IMR-90 (cell line): Measurements from ENCODE around the gene DOC2B. TPM values are rescaled to one million over a fixed set of nuclear protein-coding genes. Genes with fewer than 3 reads are reported as not detected.

Source experiments
- ATAC-seq: fragments of 200-7000 bp; cut with Tn5 transposase; 2 replicates; pipeline ENCODE4 v1.9.1; 2020; ENCODE audit warnings: low read depth, mild to moderate bottlenecking, moderate library complexity
- BruUV-seq: library from RNA; stranded (reverse); fragments of 400-500 nt; replicated peaks from 2 replicates; lab custom pipeline; 2021; lab: Mats Ljungman, UMichigan
- CTCF ChIA-PET: fragments of 300-600 bp; formaldehyde crosslinking; extraction: SDS; loops from one replicate; lab custom pipeline; 2021; ENCODE audit warnings: antibody characterized with exemption; lab: Yijun Ruan, JAX
- POLR2A ChIA-PET: fragments of 300-600 bp; sonication (Branson Sonifier 250); formaldehyde crosslinking; loops from one replicate; lab custom pipeline; 2022; ENCODE audit warnings: antibody characterized with exemption; ENCODE audit not compliant: unreplicated experiment; lab: Charles Lee
- DNase-seq: peaks from one replicate; pipeline ENCODE4 v3.0.0; 2013
- H2AFZ ChIP-seq: replicated peaks from 2 replicates; pipeline ENCODE3; 2013; ENCODE audit warnings: low read length, mild to moderate bottlenecking; ENCODE audit not compliant: poor library complexity
- H2AK5ac ChIP-seq: 2 replicates; pipeline ENCODE4 v1.6.1; 2013; ENCODE audit warnings: low read depth, low read length, inconsistent platforms
- H2AK9ac ChIP-seq: replicated peaks from 2 replicates; pipeline ENCODE3; 2013; ENCODE audit warnings: mild to moderate bottlenecking, low read depth, low read length, moderate library complexity; ENCODE audit not compliant: poor library complexity
- H2BK120ac ChIP-seq: 2 replicates; pipeline ENCODE4 v1.6.1; 2013; ENCODE audit warnings: low read depth, low read length, inconsistent platforms
- H2BK15ac ChIP-seq: 3 replicates; pipeline ENCODE4 v1.6.1; 2013; ENCODE audit warnings: low read depth, low read length, inconsistent platforms
- H2BK20ac ChIP-seq: 2 replicates; pipeline ENCODE4 v1.6.1; 2013; ENCODE audit warnings: low read depth, mild to moderate bottlenecking, inconsistent platforms, low read length, moderate library complexity
- H2BK5ac ChIP-seq: 2 replicates; pipeline ENCODE4 v1.6.1; 2013; ENCODE audit warnings: mild to moderate bottlenecking, low read depth, low read length, inconsistent platforms; ENCODE audit not compliant: poor library complexity, severe bottlenecking
- H3K14ac ChIP-seq: replicated peaks from 2 replicates; pipeline ENCODE4 v1.6.1; 2013; ENCODE audit warnings: low read depth, low read length, inconsistent platforms
- H3K18ac ChIP-seq: 2 replicates; pipeline ENCODE4 v1.6.1; 2013; ENCODE audit warnings: low read depth, low read length, control low read depth
- H3K23ac ChIP-seq: 2 replicates; pipeline ENCODE4 v1.6.1; 2013; ENCODE audit warnings: low read depth, low read length, inconsistent platforms
- H3K27ac ChIP-seq: 2 replicates; pipeline ENCODE4 v1.5.1; 2013; ENCODE audit warnings: mild to moderate bottlenecking, control low read depth, low read length; ENCODE audit not compliant: insufficient read depth
- H3K27me3 ChIP-seq: 2 replicates; pipeline ENCODE4 v1.6.1; 2013; ENCODE audit warnings: low read length; ENCODE audit not compliant: control insufficient read depth, insufficient read depth
- H3K36me3 ChIP-seq: 2 replicates; pipeline ENCODE4 v1.6.1; 2013; ENCODE audit warnings: low read length, mixed read lengths; ENCODE audit not compliant: control insufficient read depth, insufficient read depth
- H3K4ac ChIP-seq: 2 replicates; pipeline ENCODE4 v1.6.1; 2013; ENCODE audit warnings: low read depth, low read length, inconsistent platforms
- H3K4me1 ChIP-seq: 2 replicates; pipeline ENCODE4 v1.6.1; 2013; ENCODE audit warnings: low read length, mixed read lengths; ENCODE audit not compliant: control insufficient read depth, insufficient read depth
- H3K4me2 ChIP-seq: 2 replicates; pipeline ENCODE4 v1.6.1; 2013; ENCODE audit warnings: low read depth, mild to moderate bottlenecking, control low read depth, low read length, moderate library complexity
- H3K4me3 ChIP-seq: 2 replicates; pipeline ENCODE4 v1.5.1; 2013; ENCODE audit warnings: low read depth, mild to moderate bottlenecking, control low read depth, low read length, moderate library complexity; ENCODE audit not compliant: insufficient read depth
- H3K56ac ChIP-seq: 2 replicates; pipeline ENCODE4 v1.6.1; 2013; ENCODE audit warnings: low read length, inconsistent platforms; ENCODE audit not compliant: insufficient read depth; ENCODE audit errors: extremely low read depth
- H3K79me1 ChIP-seq, 2 experiments: 2 replicates each; pipeline ENCODE4 v1.6.1; 2013; ENCODE audit warnings: low read length in 2 of 2, inconsistent platforms in 1 of 2, low read depth in 1 of 2
- H3K9ac ChIP-seq: 2 replicates; pipeline ENCODE4 v1.6.1; 2013; ENCODE audit warnings: low read depth, low read length, control low read depth
- H3K9me1 ChIP-seq: 2 replicates; pipeline ENCODE4 v1.6.1; 2013; ENCODE audit warnings: low read length, inconsistent platforms; ENCODE audit not compliant: insufficient read depth
- H3K9me3 ChIP-seq: 2 replicates; pipeline ENCODE4 v1.6.1; 2013; ENCODE audit warnings: low read length; ENCODE audit not compliant: control insufficient read depth, insufficient read depth
- H4K20me1 ChIP-seq: 2 replicates; pipeline ENCODE4 v1.6.1; 2013; ENCODE audit warnings: low read length, inconsistent platforms; ENCODE audit not compliant: insufficient read depth
- H4K5ac ChIP-seq: 2 replicates; pipeline ENCODE4 v1.6.1; 2013; ENCODE audit warnings: mild to moderate bottlenecking, low read depth, low read length, control low read depth
- H4K8ac ChIP-seq, 2 experiments: 2 replicates each; pipeline ENCODE4 v1.6.1; 2013; ENCODE audit warnings: low read depth in 2 of 2, low read length in 2 of 2, control low read depth in 1 of 2, inconsistent platforms in 1 of 2
- H4K91ac ChIP-seq: 2 replicates; pipeline ENCODE4 v1.6.1; 2013; ENCODE audit warnings: low read depth, low read length, inconsistent platforms; ENCODE audit not compliant: insufficient read depth
- CEBPB ChIP-seq: IDR thresholded peaks from 2 replicates; pipeline ENCODE4 v1.6.1; 2012; ENCODE audit warnings: low read depth, low read length, improper control_type of control experiment
- FOS ChIP-seq: fragments of 150-350 bp; IDR thresholded peaks from 2 replicates; pipeline ENCODE4 v1.6.1; 2016; ENCODE audit warnings: low read depth, low read length
- MAFK ChIP-seq: IDR thresholded peaks from 2 replicates; pipeline ENCODE4 v1.6.1; 2012; ENCODE audit warnings: low read depth, low read length, improper control_type of control experiment
- MAZ ChIP-seq: IDR thresholded peaks from 2 replicates; pipeline ENCODE4 v1.6.1; 2012; ENCODE audit warnings: low read depth, mild to moderate bottlenecking, low read length, improper control_type of control experiment, moderate library complexity, borderline replicate concordance
- MXI1 ChIP-seq: IDR thresholded peaks from 2 replicates; pipeline ENCODE4 v1.6.1; 2012; ENCODE audit warnings: low read depth, mild to moderate bottlenecking, low read length, moderate library complexity, borderline replicate concordance
- NFE2L2 ChIP-seq: fragments of 150-350 bp; IDR thresholded peaks from 2 replicates; pipeline ENCODE4 v1.6.1; 2016; ENCODE audit warnings: low read depth, mild to moderate bottlenecking, low read length
- POLR2A ChIP-seq: IDR thresholded peaks from 2 replicates; pipeline ENCODE4 v1.6.1; 2012; ENCODE audit warnings: mild to moderate bottlenecking, low read depth, low read length
- RAD21 ChIP-seq: IDR thresholded peaks from 2 replicates; pipeline ENCODE4 v1.6.1; 2012; ENCODE audit warnings: low read length, improper control_type of control experiment
- RCOR1 ChIP-seq: IDR thresholded peaks from 2 replicates; pipeline ENCODE4 v1.6.1; 2012; ENCODE audit warnings: mild to moderate bottlenecking, low read length, improper control_type of control experiment; ENCODE audit not compliant: insufficient replicate concordance
- SMC3 ChIP-seq: fragments of 150-350 bp; IDR thresholded peaks from 2 replicates; pipeline ENCODE4 v1.6.1; 2016; ENCODE audit warnings: low read depth, mild to moderate bottlenecking, antibody characterized with exemption, low read length, moderate library complexity
- WGBS, 2 experiments: methylation state at CpG; one replicate each; pipeline versions ENCODE4 v1.1.5 to v1.1.7; 2013; ENCODE audit warnings: missing lambda C conversion rate in 2 of 2; ENCODE audit not compliant: insufficient read length in 1 of 2; ENCODE audit errors: extremely low coverage in 2 of 2; 5-methylcytosine and 5-hydroxymethylcytosine counted together
- dilution Hi-C: fragments of 300-500 bp; cut with HindIII; formaldehyde crosslinking; loops from one replicate; pipeline ENCODE4 v1.14.3; 2018; ENCODE audit warnings: low sequenced_read_pairs; ENCODE audit not compliant: unreplicated experiment
- in situ Hi-C: fragments of 300-500 bp; cut with MboI; formaldehyde crosslinking; loops from 3 replicates; pipeline ENCODE4 v1.14.3; 2019; ENCODE audit warnings: low sequenced_read_pairs, inconsistent platforms, mixed read lengths
- intact Hi-C: fragments of 100-400 bp; cut with micrococcal nuclease; formaldehyde crosslinking; loops from 2 replicates; pipeline ENCODE4 v1.10.0; 2022
- polyA plus RNA-seq, 3 experiments: library from polyadenylated mRNA; depleted of rRNA; stranded (reverse); fragments of >200 nt; gene quantifications; 2 replicates each; pipeline ENCODE4 v1.2.3, GENCODE V29; 2012; ENCODE audit warnings: low replicate concordance in 1 of 3
- total RNA-seq: library from RNA; depleted of rRNA; stranded (reverse); fragments of >200 nt; gene quantifications from 2 replicates; pipeline ENCODE4 v1.2.3, GENCODE V29; 2012
- TF ChIP-seq, protein P1 (sequence below): fragments of 150-350 bp; IDR thresholded peaks from 2 replicates; pipeline ENCODE4 v1.6.1; 2017; ENCODE audit warnings: mild to moderate bottlenecking, antibody characterized with exemption, low read length, low read depth
- TF ChIP-seq, protein P2 (sequence below): fragments of 150-350 bp; IDR thresholded peaks from 2 replicates; pipeline ENCODE4 v1.6.1; 2016; ENCODE audit warnings: low read depth, mild to moderate bottlenecking, low read length, moderate library complexity, borderline replicate concordance
- TF ChIP-seq, protein P3 (sequence below): conservative IDR thresholded peaks from 2 replicates; pipeline ENCODE4 v1.5.1; 2012; ENCODE audit warnings: mild to moderate bottlenecking, low read depth, low read length, improper control_type of control experiment

DOC2B gene
- total and polyA plus RNA-seq, 2 of the 4 experiments (the other 2 are of a cell fraction) = not detected

DNA sequence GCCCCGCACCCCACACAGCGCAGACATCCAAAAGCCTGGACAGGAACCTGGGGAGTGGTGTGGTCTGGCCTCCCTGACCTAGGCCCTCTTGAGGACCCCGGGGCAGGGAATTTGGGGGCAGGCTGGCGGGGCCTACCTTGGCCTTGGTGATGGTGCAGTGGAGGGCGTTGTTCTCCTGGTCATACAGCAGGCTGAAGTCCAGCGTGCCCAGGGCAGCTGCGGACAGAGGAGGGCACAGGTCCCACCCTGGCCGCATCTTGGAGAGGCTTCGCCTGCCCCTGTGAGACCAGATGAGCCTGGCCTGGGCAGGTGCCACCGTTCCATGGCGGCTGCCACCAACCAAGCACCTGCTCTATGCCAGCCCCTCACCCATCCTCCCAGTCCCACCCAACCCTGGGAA lies 9.0 kb downstream of the DOC2B start:
- H3K9ac ChIP-seq = no peak overlapping the region
- H4K8ac ChIP-seq = no peak overlapping the region
- dilution Hi-C loops = no loop called here
- no peak overlapping the region for H4K91ac ChIP-seq
- H4K20me1 ChIP-seq = no peaks in the 10 kb centered on the region
- no peak overlapping the region for H3K18ac ChIP-seq
- H3K9me1 ChIP-seq = no peaks in the 10 kb centered on the region
- no peak overlapping the region for H3K23ac ChIP-seq
- intact Hi-C loops = no loop called here
- no peak overlapping the region for H3K4me2 ChIP-seq
- POLR2A ChIA-PET = no interaction called here
- no peaks in the 10 kb centered on the region for H3K36me3 ChIP-seq
- no peak overlapping the region for H2BK20ac ChIP-seq
- H4K5ac ChIP-seq = no peak overlapping the region
- H2AK5ac ChIP-seq = no peak overlapping the region
- WGBS, 2 experiments = 84% methylated on average over 5 of the region's 11 CpGs; no CpG with 5 or more reads in 1 of the 2 experiments
- no peaks in the 10 kb centered on the region for H3K4me1 ChIP-seq
- peaks cover 23% of the 10 kb centered on the region; the same call in 1 of the 2 replicates for H3K27me3 ChIP-seq
- no peak overlapping the region for H3K56ac ChIP-seq
- no TSS peak for BruUV-seq
- TF ChIP-seq CEBPB (no peak), MAFK (no peak), RAD21 (no peak), MAZ (no peak), SMC3 (no peak), POLR2A (no peak), MXI1 (no peak), NFE2L2 (no peak), FOS (no peak), RCOR1 (no peak)
- TF ChIP-seq, protein P1, sequence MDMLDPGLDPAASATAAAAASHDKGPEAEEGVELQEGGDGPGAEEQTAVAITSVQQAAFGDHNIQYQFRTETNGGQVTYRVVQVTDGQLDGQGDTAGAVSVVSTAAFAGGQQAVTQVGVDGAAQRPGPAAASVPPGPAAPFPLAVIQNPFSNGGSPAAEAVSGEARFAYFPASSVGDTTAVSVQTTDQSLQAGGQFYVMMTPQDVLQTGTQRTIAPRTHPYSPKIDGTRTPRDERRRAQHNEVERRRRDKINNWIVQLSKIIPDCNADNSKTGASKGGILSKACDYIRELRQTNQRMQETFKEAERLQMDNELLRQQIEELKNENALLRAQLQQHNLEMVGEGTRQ = no peak
- TF ChIP-seq, protein P2, sequence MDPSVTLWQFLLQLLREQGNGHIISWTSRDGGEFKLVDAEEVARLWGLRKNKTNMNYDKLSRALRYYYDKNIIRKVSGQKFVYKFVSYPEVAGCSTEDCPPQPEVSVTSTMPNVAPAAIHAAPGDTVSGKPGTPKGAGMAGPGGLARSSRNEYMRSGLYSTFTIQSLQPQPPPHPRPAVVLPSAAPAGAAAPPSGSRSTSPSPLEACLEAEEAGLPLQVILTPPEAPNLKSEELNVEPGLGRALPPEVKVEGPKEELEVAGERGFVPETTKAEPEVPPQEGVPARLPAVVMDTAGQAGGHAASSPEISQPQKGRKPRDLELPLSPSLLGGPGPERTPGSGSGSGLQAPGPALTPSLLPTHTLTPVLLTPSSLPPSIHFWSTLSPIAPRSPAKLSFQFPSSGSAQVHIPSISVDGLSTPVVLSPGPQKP = no peak
- TF ChIP-seq, protein P3, sequence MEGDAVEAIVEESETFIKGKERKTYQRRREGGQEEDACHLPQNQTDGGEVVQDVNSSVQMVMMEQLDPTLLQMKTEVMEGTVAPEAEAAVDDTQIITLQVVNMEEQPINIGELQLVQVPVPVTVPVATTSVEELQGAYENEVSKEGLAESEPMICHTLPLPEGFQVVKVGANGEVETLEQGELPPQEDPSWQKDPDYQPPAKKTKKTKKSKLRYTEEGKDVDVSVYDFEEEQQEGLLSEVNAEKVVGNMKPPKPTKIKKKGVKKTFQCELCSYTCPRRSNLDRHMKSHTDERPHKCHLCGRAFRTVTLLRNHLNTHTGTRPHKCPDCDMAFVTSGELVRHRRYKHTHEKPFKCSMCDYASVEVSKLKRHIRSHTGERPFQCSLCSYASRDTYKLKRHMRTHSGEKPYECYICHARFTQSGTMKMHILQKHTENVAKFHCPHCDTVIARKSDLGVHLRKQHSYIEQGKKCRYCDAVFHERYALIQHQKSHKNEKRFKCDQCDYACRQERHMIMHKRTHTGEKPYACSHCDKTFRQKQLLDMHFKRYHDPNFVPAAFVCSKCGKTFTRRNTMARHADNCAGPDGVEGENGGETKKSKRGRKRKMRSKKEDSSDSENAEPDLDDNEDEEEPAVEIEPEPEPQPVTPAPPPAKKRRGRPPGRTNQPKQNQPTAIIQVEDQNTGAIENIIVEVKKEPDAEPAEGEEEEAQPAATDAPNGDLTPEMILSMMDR = no peak
- H3K4ac ChIP-seq = no peak overlapping the region
- no peak overlapping the region for H3K4me3 ChIP-seq
- no peak overlapping the region for H2BK5ac ChIP-seq
- in situ Hi-C loops = no loop called here
- H3K79me1 ChIP-seq = no peaks in the 10 kb centered on the region
- no peak for ATAC-seq
- CTCF ChIA-PET = no interaction called here
- no peak for DNase-seq
- no peak overlapping the region for H2AK9ac ChIP-seq
- H3K14ac ChIP-seq = no peak overlapping the region
- no peak overlapping the region for H3K27ac ChIP-seq
- H2AFZ ChIP-seq = no peak overlapping the region
- no peak overlapping the region for H2BK120ac ChIP-seq
- no peak overlapping the region for H2BK15ac ChIP-seq
- H3K9me3 ChIP-seq = no peaks in the 10 kb centered on the region
